H1 (cell line): ENCODE measurements around the gene COL28A1. TPM values are rescaled to one million over a fixed set of nuclear protein-coding genes. Genes with fewer than 3 reads are reported as not detected.

ENCODE experiments used
- polyA plus RNA-seq, 7 experiments: library from polyadenylated mRNA; depleted of rRNA in 3 of 7; stranded (reverse) in 5 of 7; unstranded in 2 of 7; fragments of >200 nt in 5 of 7; fragments of 200-250 nt in 2 of 7; gene quantifications; 1 replicate in 5 of 7; 2 replicates in 1 of 7; 4 replicates in 1 of 7; pipeline versions ENCODE4 v1.2.1 to v1.2.3, GENCODE V29; 2011 to 2013; ENCODE audit warnings: missing spikeins in 2 of 7, mixed read lengths in 2 of 7
- total RNA-seq: library from RNA; stranded (reverse); fragmentation: NEBNext Ultra II Directional; extraction: Animal tissue kit (Norgen Biotek cat#: 25700); gene quantifications from 2 replicates; pipeline ENCODE4 v1.2.1, GENCODE V29; 2021
- TF ChIP-seq, protein P1 (sequence below): fragments of 300-600 bp; sonication (generic); IDR thresholded peaks from 2 replicates; pipeline ENCODE4 v1.7.1; 2012; ENCODE audit warnings: low read length, moderate library complexity, mild to moderate bottlenecking, inconsistent platforms; ENCODE audit not compliant: insufficient replicate concordance

The COL28A1 gene
- total and polyA plus RNA-seq, 2 of the 8 experiments (the other 6 are each of a cell fraction or from before 2014, with no cell fraction given), result 0.22 to 0.38 TPM

DNA sequence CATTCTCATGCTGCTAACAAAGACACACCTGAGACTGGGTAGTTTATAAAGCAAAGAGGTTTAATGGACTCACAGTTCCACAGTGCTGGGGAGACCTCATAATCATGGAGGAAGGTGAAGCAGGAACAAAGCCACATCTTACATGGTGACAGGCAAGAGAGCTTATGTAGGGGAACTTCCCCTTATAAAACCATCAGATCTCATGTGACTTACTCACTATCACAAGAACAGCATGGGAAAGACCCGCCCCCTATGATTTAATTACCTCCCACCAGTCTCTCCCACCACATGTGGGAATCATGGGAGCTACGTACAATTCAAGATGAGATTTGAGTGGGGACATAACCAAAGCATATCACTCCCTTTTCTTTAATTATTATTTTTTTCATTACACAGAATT, 16.6 kb downstream of the COL28A1 start (continued):
- TF ChIP-seq, protein P1, sequence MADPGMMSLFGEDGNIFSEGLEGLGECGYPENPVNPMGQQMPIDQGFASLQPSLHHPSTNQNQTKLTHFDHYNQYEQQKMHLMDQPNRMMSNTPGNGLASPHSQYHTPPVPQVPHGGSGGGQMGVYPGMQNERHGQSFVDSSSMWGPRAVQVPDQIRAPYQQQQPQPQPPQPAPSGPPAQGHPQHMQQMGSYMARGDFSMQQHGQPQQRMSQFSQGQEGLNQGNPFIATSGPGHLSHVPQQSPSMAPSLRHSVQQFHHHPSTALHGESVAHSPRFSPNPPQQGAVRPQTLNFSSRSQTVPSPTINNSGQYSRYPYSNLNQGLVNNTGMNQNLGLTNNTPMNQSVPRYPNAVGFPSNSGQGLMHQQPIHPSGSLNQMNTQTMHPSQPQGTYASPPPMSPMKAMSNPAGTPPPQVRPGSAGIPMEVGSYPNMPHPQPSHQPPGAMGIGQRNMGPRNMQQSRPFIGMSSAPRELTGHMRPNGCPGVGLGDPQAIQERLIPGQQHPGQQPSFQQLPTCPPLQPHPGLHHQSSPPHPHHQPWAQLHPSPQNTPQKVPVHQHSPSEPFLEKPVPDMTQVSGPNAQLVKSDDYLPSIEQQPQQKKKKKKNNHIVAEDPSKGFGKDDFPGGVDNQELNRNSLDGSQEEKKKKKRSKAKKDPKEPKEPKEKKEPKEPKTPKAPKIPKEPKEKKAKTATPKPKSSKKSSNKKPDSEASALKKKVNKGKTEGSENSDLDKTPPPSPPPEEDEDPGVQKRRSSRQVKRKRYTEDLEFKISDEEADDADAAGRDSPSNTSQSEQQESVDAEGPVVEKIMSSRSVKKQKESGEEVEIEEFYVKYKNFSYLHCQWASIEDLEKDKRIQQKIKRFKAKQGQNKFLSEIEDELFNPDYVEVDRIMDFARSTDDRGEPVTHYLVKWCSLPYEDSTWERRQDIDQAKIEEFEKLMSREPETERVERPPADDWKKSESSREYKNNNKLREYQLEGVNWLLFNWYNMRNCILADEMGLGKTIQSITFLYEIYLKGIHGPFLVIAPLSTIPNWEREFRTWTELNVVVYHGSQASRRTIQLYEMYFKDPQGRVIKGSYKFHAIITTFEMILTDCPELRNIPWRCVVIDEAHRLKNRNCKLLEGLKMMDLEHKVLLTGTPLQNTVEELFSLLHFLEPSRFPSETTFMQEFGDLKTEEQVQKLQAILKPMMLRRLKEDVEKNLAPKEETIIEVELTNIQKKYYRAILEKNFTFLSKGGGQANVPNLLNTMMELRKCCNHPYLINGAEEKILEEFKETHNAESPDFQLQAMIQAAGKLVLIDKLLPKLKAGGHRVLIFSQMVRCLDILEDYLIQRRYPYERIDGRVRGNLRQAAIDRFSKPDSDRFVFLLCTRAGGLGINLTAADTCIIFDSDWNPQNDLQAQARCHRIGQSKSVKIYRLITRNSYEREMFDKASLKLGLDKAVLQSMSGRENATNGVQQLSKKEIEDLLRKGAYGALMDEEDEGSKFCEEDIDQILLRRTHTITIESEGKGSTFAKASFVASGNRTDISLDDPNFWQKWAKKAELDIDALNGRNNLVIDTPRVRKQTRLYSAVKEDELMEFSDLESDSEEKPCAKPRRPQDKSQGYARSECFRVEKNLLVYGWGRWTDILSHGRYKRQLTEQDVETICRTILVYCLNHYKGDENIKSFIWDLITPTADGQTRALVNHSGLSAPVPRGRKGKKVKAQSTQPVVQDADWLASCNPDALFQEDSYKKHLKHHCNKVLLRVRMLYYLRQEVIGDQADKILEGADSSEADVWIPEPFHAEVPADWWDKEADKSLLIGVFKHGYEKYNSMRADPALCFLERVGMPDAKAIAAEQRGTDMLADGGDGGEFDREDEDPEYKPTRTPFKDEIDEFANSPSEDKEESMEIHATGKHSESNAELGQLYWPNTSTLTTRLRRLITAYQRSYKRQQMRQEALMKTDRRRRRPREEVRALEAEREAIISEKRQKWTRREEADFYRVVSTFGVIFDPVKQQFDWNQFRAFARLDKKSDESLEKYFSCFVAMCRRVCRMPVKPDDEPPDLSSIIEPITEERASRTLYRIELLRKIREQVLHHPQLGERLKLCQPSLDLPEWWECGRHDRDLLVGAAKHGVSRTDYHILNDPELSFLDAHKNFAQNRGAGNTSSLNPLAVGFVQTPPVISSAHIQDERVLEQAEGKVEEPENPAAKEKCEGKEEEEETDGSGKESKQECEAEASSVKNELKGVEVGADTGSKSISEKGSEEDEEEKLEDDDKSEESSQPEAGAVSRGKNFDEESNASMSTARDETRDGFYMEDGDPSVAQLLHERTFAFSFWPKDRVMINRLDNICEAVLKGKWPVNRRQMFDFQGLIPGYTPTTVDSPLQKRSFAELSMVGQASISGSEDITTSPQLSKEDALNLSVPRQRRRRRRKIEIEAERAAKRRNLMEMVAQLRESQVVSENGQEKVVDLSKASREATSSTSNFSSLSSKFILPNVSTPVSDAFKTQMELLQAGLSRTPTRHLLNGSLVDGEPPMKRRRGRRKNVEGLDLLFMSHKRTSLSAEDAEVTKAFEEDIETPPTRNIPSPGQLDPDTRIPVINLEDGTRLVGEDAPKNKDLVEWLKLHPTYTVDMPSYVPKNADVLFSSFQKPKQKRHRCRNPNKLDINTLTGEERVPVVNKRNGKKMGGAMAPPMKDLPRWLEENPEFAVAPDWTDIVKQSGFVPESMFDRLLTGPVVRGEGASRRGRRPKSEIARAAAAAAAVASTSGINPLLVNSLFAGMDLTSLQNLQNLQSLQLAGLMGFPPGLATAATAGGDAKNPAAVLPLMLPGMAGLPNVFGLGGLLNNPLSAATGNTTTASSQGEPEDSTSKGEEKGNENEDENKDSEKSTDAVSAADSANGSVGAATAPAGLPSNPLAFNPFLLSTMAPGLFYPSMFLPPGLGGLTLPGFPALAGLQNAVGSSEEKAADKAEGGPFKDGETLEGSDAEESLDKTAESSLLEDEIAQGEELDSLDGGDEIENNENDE, result no peak
